Activated T-cell treated with anti-CD3 and anti-CD28 coated beads, Interleukin-2, amount 50 U/mL, for 72 hours (primary cell): ENCODE measurements around the gene MPHOSPH6. TPM values are rescaled to one million over a fixed set of nuclear protein-coding genes. Genes with fewer than 3 reads are reported as not detected.
"Not testable (repeated sequence)": the region's sequence is repeated elsewhere in the genome, so short reads cannot be mapped to it uniquely, and the experiment has no call there.

Experiments
- ATAC-seq, 2 donors: fragments of 150-1000 bp; cut with Tn5 transposase; replicated peaks in 1 of 2; 2 replicates each; pipeline ENCODE4 v1.10.0; 2021; ENCODE audit warnings: moderate library complexity in 2 of 2, mild to moderate bottlenecking in 1 of 2
- DNase-seq, 2 donors: peaks; one replicate each; pipeline ENCODE4 v3.0.0; 2021 to 2022; ENCODE audit warnings: mixed read lengths in 1 of 2
- H3K27ac Mint-ChIP-seq: one replicate; pipeline ENCODE4 v1.8.0; 2022; ENCODE audit warnings: mild to moderate bottlenecking, moderate library complexity, mixed read lengths
- H3K27me3 Mint-ChIP-seq: one replicate; pipeline ENCODE4 v1.8.0; 2022; ENCODE audit warnings: low read depth, mixed read lengths
- H3K36me3 Mint-ChIP-seq, 2 donors: one replicate each; pipeline ENCODE4 v1.8.0; 2022; ENCODE audit warnings: mixed read lengths in 2 of 2, mild to moderate bottlenecking in 1 of 2; ENCODE audit not compliant: insufficient read depth in 2 of 2
- H3K4me1 Mint-ChIP-seq: one replicate; pipeline ENCODE4 v1.8.0; 2022; ENCODE audit warnings: low read depth, mixed read lengths
- H3K4me3 Mint-ChIP-seq, 2 donors: one replicate each; pipeline ENCODE4 v1.8.0; 2022; ENCODE audit warnings: mild to moderate bottlenecking in 2 of 2, mixed read lengths in 2 of 2, moderate library complexity in 2 of 2
- H3K9me3 Mint-ChIP-seq, 2 donors: one replicate each; pipeline ENCODE4 v1.8.0; 2022; ENCODE audit warnings: mixed read lengths in 2 of 2
- total RNA-seq, 2 donors: library from RNA; stranded (reverse); gene quantifications; one replicate each; pipeline ENCODE4 v1.2.3, GENCODE V29; 2022

MPHOSPH6 gene
- total RNA-seq = 10 to 100 TPM; 27.2 to 31.7 TPM

GRCh38 chr16:82169861-82170845, at the start of gene MPHOSPH6:
Gene MPHOSPH6, minus strand, starts transcription at chr16:82170224. Its CDS starts 49 bp downstream, at chr16:82170175.
- Mint-ChIP-seq H3K4me1 (peaks cover 22% of the 10 kb centered on the region), H3K36me3 (peaks cover 19 to 30% of the 10 kb centered on the region in 2 donors), H3K27me3 (peaks cover 24% of the 10 kb centered on the region), H3K4me3 (peak within 1 kb of the TSS; percentile 76 to 85), H3K9me3 (peaks cover 4% of the 10 kb centered on the region in 2 donors), H3K27ac (peak within 1 kb of the TSS; percentile 94)
- DNase-seq (peak; percentile 91), ATAC-seq (peak; percentile 96 to 98)

DNA sequence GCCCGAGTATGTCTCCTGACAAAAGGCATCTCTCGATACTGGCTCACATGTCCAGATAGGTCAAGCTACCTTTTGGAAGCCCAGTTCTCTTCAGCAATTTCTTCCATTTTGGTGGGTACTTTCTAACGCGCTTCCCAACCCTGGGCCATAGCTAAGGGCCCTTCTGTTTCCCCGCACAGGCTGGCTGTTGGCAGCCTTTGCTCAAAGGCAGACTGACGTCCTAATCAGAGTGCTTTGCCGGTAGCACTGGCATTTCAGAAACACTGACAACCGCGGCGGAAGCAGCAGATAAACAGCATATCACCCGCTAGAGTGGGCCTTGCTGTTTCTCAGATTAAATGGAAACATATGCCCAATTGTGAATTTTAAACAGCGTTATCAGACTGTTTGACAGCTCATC, 49.3 kb upstream of the MPHOSPH6 start:
- peaks cover 0 to 2% of the 10 kb centered on the region in 2 donors for H3K9me3 Mint-ChIP-seq
- no peak for DNase-seq
- H3K36me3 Mint-ChIP-seq = no peaks in the 10 kb centered on the region
- peaks cover 12% of the 10 kb centered on the region for H3K27me3 Mint-ChIP-seq
- ATAC-seq = no peak
- no peak overlapping the region for H3K4me3 Mint-ChIP-seq
- no peak overlapping the region for H3K27ac Mint-ChIP-seq
- no peaks in the 10 kb centered on the region for H3K4me1 Mint-ChIP-seq

DNA sequence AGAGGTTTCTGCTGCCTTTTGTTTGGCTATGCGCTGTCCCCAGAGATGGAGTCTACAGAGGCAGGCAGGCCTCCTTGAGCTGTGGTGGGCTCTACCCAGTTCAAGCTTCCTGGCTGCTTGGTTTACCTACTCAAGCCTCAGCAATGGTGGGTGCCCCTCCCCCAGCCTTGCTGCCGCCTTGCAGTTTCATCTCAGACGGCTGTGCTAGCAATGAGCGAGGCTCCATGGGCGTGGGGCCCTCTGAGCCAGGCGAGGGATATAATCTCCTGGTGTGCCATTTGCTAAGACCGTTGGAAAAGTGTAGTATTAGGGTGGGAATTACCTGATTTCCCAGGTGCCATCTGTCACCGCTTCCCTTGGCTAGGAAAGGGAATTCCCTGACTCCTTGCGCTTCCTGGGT, 39.3 kb upstream of the MPHOSPH6 start:
- not testable (repeated sequence) for H3K9me3 Mint-ChIP-seq, ATAC-seq, DNase-seq, H3K4me1 Mint-ChIP-seq, H3K4me3 Mint-ChIP-seq, H3K36me3 Mint-ChIP-seq, H3K27ac Mint-ChIP-seq
- peaks cover 42% of the 10 kb centered on the region for H3K27me3 Mint-ChIP-seq

- H3K27ac Mint-ChIP-seq = no peak overlapping the region
- peaks cover 1 to 3% of the 10 kb centered on the region in 2 donors for H3K9me3 Mint-ChIP-seq
- no peak for DNase-seq
- no peak overlapping the region for H3K4me3 Mint-ChIP-seq
- no peak for ATAC-seq
- no peaks in the 10 kb centered on the region for H3K4me1 Mint-ChIP-seq
- peaks cover 27% of the 10 kb centered on the region for H3K27me3 Mint-ChIP-seq
- peaks cover 0 to 4% of the 10 kb centered on the region in 2 donors for H3K36me3 Mint-ChIP-seq
These were observed 33.2 kb upstream of the MPHOSPH6 start for GRCh38 chr16:82203198-82203597.

DNA sequence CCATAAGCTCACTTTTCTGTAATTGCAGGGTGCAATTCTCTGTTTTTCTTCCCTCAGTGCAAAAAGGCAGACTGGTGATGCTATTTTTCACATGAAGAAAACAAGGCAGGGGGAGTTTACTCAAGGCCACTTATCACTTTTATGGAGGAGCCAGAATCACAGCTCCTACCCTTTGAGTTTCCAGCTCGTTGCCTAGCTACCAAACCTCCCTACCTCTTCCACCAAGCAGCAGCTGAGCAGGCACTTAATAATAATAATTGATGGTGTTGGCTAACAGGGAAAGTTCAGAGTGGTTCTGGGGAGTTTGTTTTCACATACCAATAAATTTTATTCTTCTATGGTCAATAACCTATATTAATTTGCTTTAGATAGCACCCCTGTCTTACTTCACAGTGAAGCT, 31.9 kb upstream of the MPHOSPH6 start:
- H3K27me3 Mint-ChIP-seq = peaks cover 14% of the 10 kb centered on the region
- no peak for ATAC-seq

GRCh38 chr16:82201351-82201750, 31.3 kb upstream of the MPHOSPH6 start:
- ATAC-seq (no peak), DNase-seq (no peak)
- H3K9me3 Mint-ChIP-seq = peaks cover 0 to 1% of the 10 kb centered on the region in 2 donors
- no peak overlapping the region for H3K27ac Mint-ChIP-seq
- peaks cover 9% of the 10 kb centered on the region for H3K27me3 Mint-ChIP-seq
- no peaks in the 10 kb centered on the region for H3K4me1 Mint-ChIP-seq
- no peaks in the 10 kb centered on the region for H3K36me3 Mint-ChIP-seq
- no peak overlapping the region for H3K4me3 Mint-ChIP-seq

More for the DNA sequence above, 31.9 kb upstream of the MPHOSPH6 start:
- H3K27ac Mint-ChIP-seq = no peak overlapping the region
- H3K36me3 Mint-ChIP-seq = peaks cover 0 to 2% of the 10 kb centered on the region in 2 donors
- DNase-seq = no peak
- H3K9me3 Mint-ChIP-seq = peaks cover 1 to 2% of the 10 kb centered on the region in 2 donors
- no peaks in the 10 kb centered on the region for H3K4me1 Mint-ChIP-seq
- H3K4me3 Mint-ChIP-seq = no peak overlapping the region

DNA sequence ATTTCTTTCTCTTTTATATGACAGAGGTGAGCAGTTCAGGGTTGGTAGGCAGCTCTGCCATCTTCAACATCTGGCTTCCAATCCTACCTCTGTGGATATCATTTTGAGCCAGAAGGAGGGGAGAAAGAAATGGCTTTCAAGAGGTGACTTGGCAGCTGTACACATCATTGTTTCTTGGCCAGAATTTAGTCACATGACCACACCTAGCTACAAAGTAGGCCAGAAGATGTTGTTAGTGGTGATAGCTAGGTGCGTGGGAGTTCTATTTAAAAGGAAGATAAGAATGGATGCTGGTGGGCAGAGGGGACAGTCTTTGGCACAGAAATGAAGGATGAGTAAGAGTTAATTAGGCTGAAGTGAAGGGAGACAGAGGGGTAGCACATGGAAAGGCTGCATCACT, 29.2 kb upstream of the MPHOSPH6 start:
- no peak overlapping the region for H3K4me3 Mint-ChIP-seq
- H3K4me1 Mint-ChIP-seq = no peaks in the 10 kb centered on the region
- ATAC-seq (peak; percentile 29 to 54), DNase-seq (no peak)
- no peak overlapping the region for H3K27ac Mint-ChIP-seq
- H3K27me3 Mint-ChIP-seq = peaks cover 8% of the 10 kb centered on the region
- no peaks in the 10 kb centered on the region for H3K36me3 Mint-ChIP-seq
- peaks cover 0 to 1% of the 10 kb centered on the region in 2 donors for H3K9me3 Mint-ChIP-seq

DNA sequence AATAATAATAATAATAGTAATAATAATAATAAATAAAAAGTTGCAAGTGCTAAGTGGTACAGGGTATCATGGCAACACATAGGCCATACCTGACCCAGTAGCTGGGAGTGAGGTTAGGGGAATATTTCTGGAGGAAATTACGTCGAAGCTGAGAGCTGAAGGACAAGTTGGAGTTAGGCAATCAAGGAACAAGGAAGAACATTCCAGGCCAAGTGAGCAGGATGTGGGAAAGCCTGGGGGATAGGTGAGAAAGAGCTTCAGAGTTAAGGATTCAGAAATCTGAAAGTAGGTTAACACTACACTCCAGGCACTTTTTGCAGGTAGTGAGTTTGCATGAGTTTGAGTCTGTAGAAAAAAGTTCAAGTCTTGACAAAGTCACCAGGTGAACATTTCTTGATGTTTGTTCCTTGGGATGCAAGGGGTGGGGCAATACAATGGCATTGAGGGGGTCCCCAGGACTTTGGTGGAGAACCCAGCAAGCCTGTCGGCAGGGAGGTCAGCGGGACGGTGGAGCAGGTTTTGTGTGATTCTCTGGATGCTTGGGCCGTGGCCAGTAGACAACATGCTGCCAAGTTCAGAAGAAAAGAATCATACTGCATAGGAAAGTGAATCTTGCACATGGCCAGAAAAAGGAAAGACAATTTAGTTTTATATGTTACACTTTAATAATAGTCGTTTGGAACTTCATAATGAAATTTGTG, 27.7 kb upstream of the MPHOSPH6 start:
- H3K4me1 Mint-ChIP-seq = peaks cover 8% of the 10 kb centered on the region
- DNase-seq = no peak
- no peaks in the 10 kb centered on the region for H3K36me3 Mint-ChIP-seq
- no peak for ATAC-seq
- peaks cover 8% of the 10 kb centered on the region for H3K27me3 Mint-ChIP-seq
- no peak overlapping the region for H3K4me3 Mint-ChIP-seq
- H3K27ac Mint-ChIP-seq = no peak overlapping the region
- H3K9me3 Mint-ChIP-seq = peaks cover 0 to 1% of the 10 kb centered on the region in 2 donors

- peaks cover 19% of the 10 kb centered on the region for H3K4me1 Mint-ChIP-seq
- H3K27ac Mint-ChIP-seq = no peak overlapping the region
- peaks cover 0 to 1% of the 10 kb centered on the region in 2 donors for H3K9me3 Mint-ChIP-seq
- ATAC-seq = no peak
- no peaks in the 10 kb centered on the region for H3K36me3 Mint-ChIP-seq
- no peak for DNase-seq
- peaks cover 2% of the 10 kb centered on the region for H3K27me3 Mint-ChIP-seq
- no peak overlapping the region for H3K4me3 Mint-ChIP-seq
These were observed 26.0 kb upstream of the MPHOSPH6 start for GRCh38 chr16:82195917-82196494.

GRCh38 chr16:82194086-82194485, 24.1 kb upstream of the MPHOSPH6 start:
- ATAC-seq = no peak
- Mint-ChIP-seq H3K27ac (no peak overlapping the region), H3K9me3 (no peaks in the 10 kb centered on the region), H3K4me3 (no peak overlapping the region), H3K27me3 (peaks cover 5% of the 10 kb centered on the region), H3K36me3 (no peaks in the 10 kb centered on the region), H3K4me1 (peaks cover 19% of the 10 kb centered on the region)
- DNase-seq = no peak

- Mint-ChIP-seq H3K4me1 (peaks cover 27% of the 10 kb centered on the region), H3K27ac (peak overlapping the region; percentile 27), H3K27me3 (peaks cover 8% of the 10 kb centered on the region), H3K36me3 (no peaks in the 10 kb centered on the region), H3K4me3 (peak overlapping the region; percentile 43 to 55), H3K9me3 (no peaks in the 10 kb centered on the region)
- DNase-seq (peak; percentile 52 to 60), ATAC-seq (peak; percentile 98)
These were observed 22.6 kb upstream of the MPHOSPH6 start for GRCh38 chr16:82192665-82193064.

GRCh38 chr16:82190386-82190785, 20.4 kb upstream of the MPHOSPH6 start:
- no peak overlapping the region for H3K4me3 Mint-ChIP-seq
- peaks cover 12% of the 10 kb centered on the region for H3K27me3 Mint-ChIP-seq
- no peaks in the 10 kb centered on the region for H3K36me3 Mint-ChIP-seq
- no peak overlapping the region for H3K27ac Mint-ChIP-seq
- no peak for ATAC-seq
- H3K9me3 Mint-ChIP-seq = no peaks in the 10 kb centered on the region
- no peak for DNase-seq
- H3K4me1 Mint-ChIP-seq = peaks cover 37% of the 10 kb centered on the region

GRCh38 chr16:82187829-82188228, 17.8 kb upstream of the MPHOSPH6 start:
- H3K4me3 Mint-ChIP-seq = peak overlapping the region; percentile 11 to 55
- peak; percentile 63 for ATAC-seq
- H3K4me1 Mint-ChIP-seq = peaks cover 29% of the 10 kb centered on the region
- H3K27ac Mint-ChIP-seq = no peak overlapping the region
- H3K36me3 Mint-ChIP-seq = no peaks in the 10 kb centered on the region
- DNase-seq = peak; percentile 17 to 23
- no peaks in the 10 kb centered on the region for H3K9me3 Mint-ChIP-seq
- H3K27me3 Mint-ChIP-seq = peaks cover 21% of the 10 kb centered on the region
